Measurements from ENCODE around the gene SOCS7. TPM values are rescaled to one million over a fixed set of nuclear protein-coding genes. Genes with fewer than 3 reads are reported as not detected.

SOCS7 gene
- total and polyA plus RNA-seq, 2 of the 4 experiments (the other 2 are of a cell fraction) = 6.5 to 6.8 TPM

DNA sequence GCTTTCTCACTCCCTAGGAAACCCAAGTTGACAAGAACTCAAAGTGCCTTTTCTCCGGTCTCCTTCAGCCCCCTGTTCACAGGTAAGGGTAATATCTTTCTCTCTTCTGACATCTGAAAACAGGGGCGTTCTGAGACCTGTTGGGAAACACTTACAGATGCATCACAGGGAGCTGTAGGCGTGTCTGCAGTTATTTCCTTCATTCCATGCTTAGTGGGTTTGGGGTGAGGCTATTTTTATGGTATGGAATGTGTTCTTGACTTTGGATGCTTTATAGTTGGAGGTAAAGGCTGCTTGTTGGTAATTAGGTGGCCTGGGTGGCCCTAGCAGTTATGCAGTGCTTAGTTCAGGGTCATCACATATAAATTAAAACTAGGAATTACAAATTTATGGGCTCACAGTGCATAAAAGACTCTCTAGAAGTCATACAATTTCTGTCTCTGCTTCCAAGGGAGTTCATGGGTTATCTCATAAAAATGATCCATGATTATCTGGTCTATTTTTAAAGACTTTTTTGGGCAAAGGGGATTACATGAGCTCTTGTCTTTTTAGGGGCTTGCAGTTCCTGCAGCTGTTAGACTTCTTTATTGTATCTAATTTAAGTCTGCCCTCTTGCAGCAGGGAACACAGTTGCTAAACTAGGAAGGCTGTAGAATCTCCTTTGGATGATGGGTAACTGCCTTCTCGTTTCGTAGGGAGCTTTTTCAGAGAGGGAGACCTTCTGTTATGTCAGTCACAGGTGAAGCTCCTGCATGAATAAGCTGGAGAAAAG, 10.2 kb downstream of the SOCS7 start:
- no peak overlapping the region for H4K5ac ChIP-seq (ENCODE audit: low read depth, low read length)
- H2BK120ac ChIP-seq (ENCODE audit: low read depth, low read length) = no peak overlapping the region
- H3K4me1 ChIP-seq (ENCODE audit: control insufficient read depth, insufficient read depth, low read length) = peaks cover 4% of the 10 kb centered on the region
- peaks cover 12% of the 10 kb centered on the region for H3K36me3 ChIP-seq (ENCODE audit: control insufficient read depth, insufficient read depth, low read length)
- H3K4ac ChIP-seq (ENCODE audit: low read depth, low read length) = no peak overlapping the region
- ATAC-seq (ENCODE audit: low read depth) (no peak; the same call in 1 of the 2 replicates), DNase-seq (no peak)
- H2BK20ac ChIP-seq (ENCODE audit: low read depth, low read length) = no peak overlapping the region
- POLR2A ChIA-PET (ENCODE audit: unreplicated experiment) = no interaction called here
- no peak overlapping the region for H3K4me3 ChIP-seq (ENCODE audit: insufficient read depth, low read depth, low read length)
- no peaks in the 10 kb centered on the region for H3K27me3 ChIP-seq (ENCODE audit: control insufficient read depth, insufficient read depth, low read length)
- H3K27ac ChIP-seq (ENCODE audit: insufficient read depth, low read length) = no peak overlapping the region
- dilution Hi-C loops (cut with HindIII; ENCODE audit: low sequenced_read_pairs, unreplicated experiment) (no loop called here), intact Hi-C loops (cut with micrococcal nuclease) (no loop called here), in situ Hi-C loops (cut with MboI; ENCODE audit: low sequenced_read_pairs) (loop anchor here (25.0 kb wide), 1 partner anchor 125 kb away; no protein-coding TSS in a partner anchor)
- no peak overlapping the region for H3K4me2 ChIP-seq (ENCODE audit: low read depth, low read length)
- peaks cover 36% of the 10 kb centered on the region for H4K20me1 ChIP-seq (ENCODE audit: insufficient read depth, low read length)
- no peak overlapping the region for H2AK5ac ChIP-seq (ENCODE audit: low read depth, low read length)
- H2AFZ ChIP-seq (replicated peaks; ENCODE audit: low read length, poor library complexity) = no peak overlapping the region
- BruUV-seq (replicated peaks) = no TSS peak
- H2BK5ac ChIP-seq (ENCODE audit: low read depth, low read length, poor library complexity, severe bottlenecking) = no peak overlapping the region
- no CpG with 5 or more reads among the region's 5 CpGs for WGBS, 2 experiments (ENCODE audit: extremely low coverage in 2 of 2, insufficient read length in 1 of 2)
- no peak overlapping the region for H3K56ac ChIP-seq (ENCODE audit: extremely low read depth, insufficient read depth, low read length)
- no peak overlapping the region for H3K14ac ChIP-seq (replicated peaks; ENCODE audit: low read depth, low read length)
- no peak overlapping the region for H4K8ac ChIP-seq (ENCODE audit: low read depth in 2 of 2, low read length in 2 of 2)
- no peak overlapping the region for H2AK9ac ChIP-seq (replicated peaks; ENCODE audit: low read depth, low read length, poor library complexity)
- H3K23ac ChIP-seq (ENCODE audit: low read depth, low read length) = no peak overlapping the region
- H4K91ac ChIP-seq (ENCODE audit: insufficient read depth, low read depth, low read length) = no peak overlapping the region
- no peak overlapping the region for H3K18ac ChIP-seq (ENCODE audit: low read depth, low read length)
- peaks cover 26 to 50% of the 10 kb centered on the region in 2 experiments for H3K79me1 ChIP-seq (ENCODE audit: low read depth in 1 of 2, low read length in 2 of 2)
- CTCF ChIA-PET = no interaction called here
- H3K9me3 ChIP-seq (ENCODE audit: control insufficient read depth, insufficient read depth, low read length) = no peaks in the 10 kb centered on the region
- TF ChIP-seq, protein P1, sequence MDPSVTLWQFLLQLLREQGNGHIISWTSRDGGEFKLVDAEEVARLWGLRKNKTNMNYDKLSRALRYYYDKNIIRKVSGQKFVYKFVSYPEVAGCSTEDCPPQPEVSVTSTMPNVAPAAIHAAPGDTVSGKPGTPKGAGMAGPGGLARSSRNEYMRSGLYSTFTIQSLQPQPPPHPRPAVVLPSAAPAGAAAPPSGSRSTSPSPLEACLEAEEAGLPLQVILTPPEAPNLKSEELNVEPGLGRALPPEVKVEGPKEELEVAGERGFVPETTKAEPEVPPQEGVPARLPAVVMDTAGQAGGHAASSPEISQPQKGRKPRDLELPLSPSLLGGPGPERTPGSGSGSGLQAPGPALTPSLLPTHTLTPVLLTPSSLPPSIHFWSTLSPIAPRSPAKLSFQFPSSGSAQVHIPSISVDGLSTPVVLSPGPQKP (IDR thresholded peaks at IDR 0.05; ENCODE audit: borderline replicate concordance, low read depth, low read length) = no peak
- no peak for TF ChIP-seq CHD1 (IDR thresholded peaks at IDR 0.05; ENCODE audit: low read depth, low read length)
- TF ChIP-seq POLR2A (IDR thresholded peaks at IDR 0.05; ENCODE audit: low read depth, low read length) = no peak
- TF ChIP-seq CEBPB (IDR thresholded peaks at IDR 0.05; ENCODE audit: low read depth, low read length) = no peak
- TF ChIP-seq RCOR1 (IDR thresholded peaks at IDR 0.05; ENCODE audit: insufficient replicate concordance, low read length) = no peak
- no peak for TF ChIP-seq MAFK (IDR thresholded peaks at IDR 0.05; ENCODE audit: low read depth, low read length)
- TF ChIP-seq RAD21 (IDR thresholded peaks at IDR 0.05; ENCODE audit: low read length) = no peak
- TF ChIP-seq RFX5 (IDR thresholded peaks at IDR 0.05; ENCODE audit: low read depth, low read length) = no peak
- TF ChIP-seq, protein P2, sequence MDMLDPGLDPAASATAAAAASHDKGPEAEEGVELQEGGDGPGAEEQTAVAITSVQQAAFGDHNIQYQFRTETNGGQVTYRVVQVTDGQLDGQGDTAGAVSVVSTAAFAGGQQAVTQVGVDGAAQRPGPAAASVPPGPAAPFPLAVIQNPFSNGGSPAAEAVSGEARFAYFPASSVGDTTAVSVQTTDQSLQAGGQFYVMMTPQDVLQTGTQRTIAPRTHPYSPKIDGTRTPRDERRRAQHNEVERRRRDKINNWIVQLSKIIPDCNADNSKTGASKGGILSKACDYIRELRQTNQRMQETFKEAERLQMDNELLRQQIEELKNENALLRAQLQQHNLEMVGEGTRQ (IDR thresholded peaks at IDR 0.05; ENCODE audit: low read depth, low read length) = no peak
- no peak for TF ChIP-seq NFE2L2 (IDR thresholded peaks at IDR 0.05; ENCODE audit: low read depth, low read length)
- no peak for TF ChIP-seq MAZ (IDR thresholded peaks at IDR 0.05; ENCODE audit: borderline replicate concordance, low read depth, low read length)
- no peak for TF ChIP-seq SMC3 (IDR thresholded peaks at IDR 0.05; ENCODE audit: low read depth, low read length)
- TF ChIP-seq MXI1 (IDR thresholded peaks at IDR 0.05; ENCODE audit: borderline replicate concordance, low read depth, low read length) = no peak
- peaks cover 6% of the 10 kb centered on the region for H3K9me1 ChIP-seq (ENCODE audit: insufficient read depth, low read length)
- H2BK15ac ChIP-seq (ENCODE audit: low read depth, low read length) = no peak overlapping the region
- no peak overlapping the region for H3K9ac ChIP-seq (ENCODE audit: low read depth, low read length)
